GM12878 (cell line): ENCODE measurements around the gene PARK7. TPM values are rescaled to one million over a fixed set of nuclear protein-coding genes. Genes with fewer than 3 reads are reported as not detected.

Source experiments
- ATAC-seq: fragments of 200-7000 bp; cut with Tn5 transposase; 3 replicates; pipeline ENCODE4 v1.9.1; 2020; ENCODE audit warnings: mild to moderate bottlenecking, moderate library complexity
- BruUV-seq: library from RNA; stranded (reverse); fragments of 400-500 nt; replicated peaks from 2 replicates; lab custom pipeline; 2021; lab: Mats Ljungman, UMichigan
- CTCF ChIA-PET: fragments of 300-600 bp; sonication (Branson Sonifier 250); formaldehyde crosslinking; extraction: SDS; loops from one replicate; lab custom pipeline; 2021; ENCODE audit warnings: inconsistent platforms; lab: Yijun Ruan, JAX
- POLR2A ChIA-PET: fragments of 350-600 bp; formaldehyde crosslinking; extraction: SDS; loops from one replicate; lab custom pipeline; 2021; ENCODE audit warnings: inconsistent platforms; lab: Charles Lee
- RAD21 ChIA-PET: fragments of 300-600 bp; sonication (Branson Sonifier 250); formaldehyde crosslinking; loops from one replicate; lab custom pipeline; 2023; ENCODE audit warnings: antibody characterized with exemption; ENCODE audit not compliant: unreplicated experiment; lab: Charles Lee
- SMC1A ChIA-PET: fragments of 300-600 bp; sonication (Branson Sonifier 250); formaldehyde crosslinking; loops from one replicate; lab custom pipeline; 2023; ENCODE audit not compliant: unreplicated experiment, uncharacterized antibody; lab: Charles Lee
- DNase-seq: peaks from one replicate; pipeline ENCODE4 v3.0.0-alpha.2; 2011; ENCODE audit warnings: low read depth, low spot score
- FAIRE-seq: peaks from 3 replicates; lab custom pipeline; 2011; peaks lifted over from hg19 to GRCh38; lab: Jason Lieb, UNC
- H2AFZ ChIP-seq: 2 replicates; pipeline ENCODE4 v1.6.0; 2011; ENCODE audit warnings: low read depth, low read length, control low read depth; ENCODE audit not compliant: control insufficient read depth
- H3K27ac ChIP-seq: 2 replicates; pipeline ENCODE4 v1.5.1; 2011; ENCODE audit warnings: control low read depth; ENCODE audit not compliant: control insufficient read depth, insufficient read depth
- H3K27me3 ChIP-seq, 2 experiments: replicated peaks in 1 of 2; 2 replicates each; pipeline versions ENCODE4 v1.6.0 to v1.6.1; 2011; ENCODE audit warnings: low read length in 1 of 2; ENCODE audit not compliant: control insufficient read depth in 2 of 2, insufficient read depth in 2 of 2
- H3K36me3 ChIP-seq, 2 experiments: 2 replicates each; pipeline ENCODE4 v1.5.1; 2011; ENCODE audit warnings: low read length in 1 of 2; ENCODE audit not compliant: control insufficient read depth in 2 of 2, insufficient read depth in 2 of 2
- H3K4me1 ChIP-seq: 2 replicates; pipeline ENCODE4 v1.6.1; 2011; ENCODE audit warnings: mild to moderate bottlenecking, low read length, moderate library complexity, mixed read lengths; ENCODE audit not compliant: control insufficient read depth, insufficient read depth
- H3K4me2 ChIP-seq: 2 replicates; pipeline ENCODE4 v1.6.0; 2011; ENCODE audit warnings: control low read depth; ENCODE audit not compliant: control insufficient read depth, insufficient read depth
- H3K4me3 ChIP-seq: fragments of 200-600 bp; sonication (generic); 2 replicates; pipeline ENCODE4 v1.5.1; 2016
- H3K79me2 ChIP-seq: 2 replicates; pipeline ENCODE4 v1.6.0; 2011; ENCODE audit warnings: low read length; ENCODE audit not compliant: control insufficient read depth, insufficient read depth
- H3K9ac ChIP-seq: 2 replicates; pipeline ENCODE4 v1.8.0; 2011; ENCODE audit warnings: low read length, control low read depth, mixed read lengths; ENCODE audit not compliant: control insufficient read depth, insufficient read depth
- H3K9me3 ChIP-seq: replicated peaks from 3 replicates; pipeline ENCODE4 v1.5.1; 2011; ENCODE audit warnings: mild to moderate bottlenecking, low read length; ENCODE audit not compliant: control insufficient read depth, insufficient read depth
- H4K20me1 ChIP-seq: 2 replicates; pipeline ENCODE4 v1.6.0; 2011; ENCODE audit not compliant: control insufficient read depth, insufficient read depth
- MEF2B ChIP-seq: fragments of 450-650 bp; IDR thresholded peaks from 2 replicates; pipeline ENCODE4 v1.6.1; 2018; ENCODE audit warnings: mild to moderate bottlenecking, moderate library complexity; ENCODE audit not compliant: partially characterized antibody, poor library complexity, severe bottlenecking
- MTA2 ChIP-seq: fragments of 450-650 bp; IDR thresholded peaks from 2 replicates; pipeline ENCODE4 v1.6.1; 2016; ENCODE audit warnings: low read depth, mild to moderate bottlenecking, moderate library complexity
- NKRF ChIP-seq: fragments of 450-650 bp; conservative IDR thresholded peaks from 2 replicates; pipeline ENCODE4 v1.6.1; 2017; ENCODE audit warnings: mild to moderate bottlenecking, moderate library complexity
- RELA ChIP-seq: fragments of 450-650 bp; IDR thresholded peaks from 2 replicates; pipeline ENCODE4 v1.8.0; 2014; ENCODE audit warnings: borderline replicate concordance; ENCODE audit not compliant: partially characterized antibody
- SMC3 ChIP-seq: IDR thresholded peaks from 2 replicates; pipeline ENCODE4 v1.6.1; 2011; ENCODE audit warnings: low read length, improper control_type of control experiment, borderline replicate concordance
- ZNF622 ChIP-seq: fragments of 450-650 bp; IDR thresholded peaks from 2 replicates; pipeline ENCODE4 v1.6.1; 2017; ENCODE audit warnings: mild to moderate bottlenecking, inconsistent platforms
- WGBS: methylation state at CpG from one replicate; pipeline ENCODE4 v1.1.6; 2016; ENCODE audit warnings: low lambda C conversion rate; ENCODE audit not compliant: insufficient replicate concordance, insufficient coverage; ENCODE audit errors: missing lambda C conversion rate; 5-methylcytosine and 5-hydroxymethylcytosine counted together
- in situ Hi-C: fragments of 300-500 bp; cut with MboI; formaldehyde crosslinking; loops from 9 replicates; pipeline ENCODE4 v1.14.3; 2018; ENCODE audit warnings: mixed read lengths
- intact Hi-C: fragments of 100-400 bp; cut with micrococcal nuclease; formaldehyde crosslinking; loops from one replicate; pipeline ENCODE4 v1.14.2; 2022; ENCODE audit not compliant: unreplicated experiment
- polyA plus RNA-seq, 11 experiments: library from polyadenylated mRNA; depleted of rRNA in 4 of 11; unstranded in 6 of 11; stranded (reverse) in 5 of 11; fragments of >200 nt; fragmentation: Nextera tagmentation in 4 of 11; fragmentation: Illumina TruSeq in 1 of 11; extraction: Ambion mirVana in 4 of 11; extraction: Trizol in 1 of 11; gene quantifications; 1 replicate in 1 of 11; 2 replicates in 10 of 11; pipeline versions ENCODE4 v1.2.1 to v1.2.3, GENCODE V29; 2011 to 2016; ENCODE audit warnings: inconsistent platforms in 2 of 11, missing spikeins in 2 of 11, low read depth in 1 of 11
- total RNA-seq, 4 experiments: library from RNA; depleted of rRNA in 3 of 4; stranded (reverse); fragments of >200 nt in 3 of 4; fragmentation: Illumina TruSeq in 1 of 4; extraction: Trizol in 1 of 4; gene quantifications; 2 replicates each; pipeline versions ENCODE4 v1.2.1 to v1.2.3, GENCODE V29; 2013 to 2021
- TF ChIP-seq, protein P1 (sequence below): IDR thresholded peaks from 2 replicates; pipeline ENCODE4 v1.6.1; 2011; ENCODE audit warnings: mild to moderate bottlenecking, low read depth, low read length, moderate library complexity; ENCODE audit not compliant: insufficient replicate concordance

The PARK7 gene
- total and polyA plus RNA-seq, 10 of the 15 experiments (the other 5 are each of a cell fraction or from before 2014, with no cell fraction given) = 267 to 1,056 (median 495) TPM

- Histone ChIP-seq H3K27ac (peak overlapping the region; percentile 16; the same call in 1 of the 2 replicates), H3K4me1 (peaks cover 10% of the 10 kb centered on the region), H3K9ac (no peak overlapping the region), H3K36me3 (peaks cover 14 to 40% of the 10 kb centered on the region in 2 experiments), H3K4me3 (0 out of 2 replicates have a peak overlapping the region, but pooled peaks have one; percentile 0), H4K20me1 (no peaks in the 10 kb centered on the region; the same call in 1 of the 2 replicates), H3K9me3 (no peaks in the 10 kb centered on the region), H3K4me2 (0 out of 2 replicates have a peak overlapping the region, but pooled peaks have one; percentile 13), H2AFZ (no peak overlapping the region), H3K27me3 (no peaks in the 10 kb centered on the region), H3K79me2 (peaks cover 44% of the 10 kb centered on the region)
- no peak for DNase-seq
- ChIA-PET RAD21 (no interaction called here), CTCF (interaction anchor here (1.1 to 2.8 kb wide), 2 partner anchors 8 to 47 kb away, joined by 3 to 12 read pairs; no protein-coding TSS in a partner anchor), SMC1A (interaction anchor here (0.8 to 1.8 kb wide), 3 partner anchors 8 to 27 kb away, joined by 3 to 5 read pairs (median 3); no protein-coding TSS in a partner anchor), POLR2A (interaction anchor here (0.6 kb wide), 1 partner anchor 108 kb away, joined by 4 read pairs; no protein-coding TSS in a partner anchor)
- intact Hi-C loops = no loop called here
- no TSS peak for BruUV-seq
- ATAC-seq = no peak
- WGBS = 100% methylated on average over 1 of the region's 1 CpG
- FAIRE-seq = no peak
- TF ChIP-seq RELA = no peak
- no peak for TF ChIP-seq ZNF622
- no peak for TF ChIP-seq MTA2
- no peak for TF ChIP-seq NKRF
- TF ChIP-seq, protein P1, sequence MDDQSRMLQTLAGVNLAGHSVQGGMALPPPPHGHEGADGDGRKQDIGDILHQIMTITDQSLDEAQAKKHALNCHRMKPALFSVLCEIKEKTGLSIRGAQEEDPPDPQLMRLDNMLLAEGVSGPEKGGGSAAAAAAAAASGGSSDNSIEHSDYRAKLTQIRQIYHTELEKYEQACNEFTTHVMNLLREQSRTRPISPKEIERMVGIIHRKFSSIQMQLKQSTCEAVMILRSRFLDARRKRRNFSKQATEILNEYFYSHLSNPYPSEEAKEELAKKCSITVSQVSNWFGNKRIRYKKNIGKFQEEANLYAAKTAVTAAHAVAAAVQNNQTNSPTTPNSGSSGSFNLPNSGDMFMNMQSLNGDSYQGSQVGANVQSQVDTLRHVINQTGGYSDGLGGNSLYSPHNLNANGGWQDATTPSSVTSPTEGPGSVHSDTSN = no peak
- no peak for TF ChIP-seq MEF2B
- no peak for TF ChIP-seq SMC3
- in situ Hi-C loops = no loop called here
These were observed 5.7 kb downstream of the PARK7 start for GRCh38 chr1:7967196-7967595.
